GM23338 (cell line): ENCODE results near the gene SLC8A1. TPM values are rescaled to one million over a fixed set of nuclear protein-coding genes. Genes with fewer than 3 reads are reported as not detected.

Experiments
- ATAC-seq: fragments of 200-7000 bp; cut with Tn5 transposase; 3 replicates; pipeline ENCODE4 v1.9.1; 2020
- DNase-seq: peaks from one replicate; pipeline ENCODE4 v3.0.0-alpha.2; 2015; ENCODE audit warnings: low spot score
- H2AFZ ChIP-seq: fragments of 200-600 bp; sonication (generic); 2 replicates; pipeline ENCODE4 v1.8.0; 2016; ENCODE audit warnings: antibody characterized with exemption, mild to moderate bottlenecking, moderate library complexity
- H3F3A ChIP-seq: fragments of 200-600 bp; sonication (generic); replicated peaks from 2 replicates; pipeline ENCODE4 v1.8.0; 2017; ENCODE audit warnings: antibody characterized with exemption, mixed run types, low read depth
- H3K27ac ChIP-seq: fragments of 200-600 bp; sonication (generic); 2 replicates; pipeline ENCODE4 v1.6.1; 2016; ENCODE audit warnings: low read depth
- H3K27me3 ChIP-seq: fragments of 200-600 bp; sonication (generic); 2 replicates; pipeline ENCODE4 v1.8.0; 2016; ENCODE audit warnings: mild to moderate bottlenecking, mixed run types, moderate library complexity; ENCODE audit not compliant: insufficient read depth
- H3K36me3 ChIP-seq: fragments of 200-600 bp; sonication (generic); 2 replicates; pipeline ENCODE4 v1.8.0; 2016; ENCODE audit warnings: mild to moderate bottlenecking; ENCODE audit not compliant: insufficient read depth
- H3K4me1 ChIP-seq: fragments of 200-600 bp; sonication (generic); 2 replicates; pipeline ENCODE4 v1.8.0; 2016; ENCODE audit warnings: mild to moderate bottlenecking, moderate library complexity; ENCODE audit not compliant: insufficient read depth
- H3K4me2 ChIP-seq: fragments of 200-600 bp; sonication (generic); 2 replicates; pipeline ENCODE4 v1.7.1; 2017; ENCODE audit warnings: mixed run types
- H3K4me3 ChIP-seq: fragments of 200-600 bp; sonication (generic); 2 replicates; pipeline ENCODE4 v1.6.1; 2016; ENCODE audit warnings: mixed run types
- H3K79me2 ChIP-seq: fragments of 200-600 bp; sonication (generic); replicated peaks from 2 replicates; pipeline ENCODE4 v1.8.0; 2017; ENCODE audit warnings: mild to moderate bottlenecking; ENCODE audit not compliant: insufficient read depth
- H3K9me2 ChIP-seq: fragments of 200-600 bp; sonication (generic); 2 replicates; pipeline ENCODE4 v1.8.0; 2017; ENCODE audit not compliant: insufficient read depth
- H4K20me1 ChIP-seq: fragments of 200-600 bp; sonication (generic); replicated peaks from 2 replicates; pipeline ENCODE4 v1.8.0; 2017; ENCODE audit warnings: mild to moderate bottlenecking; ENCODE audit not compliant: insufficient read depth
- H3K27ac Mint-ChIP-seq: 2 replicates; pipeline ENCODE4 v1.8.0; 2020; ENCODE audit warnings: inconsistent platforms, mild to moderate bottlenecking, moderate library complexity, mixed read lengths
- H3K27me3 Mint-ChIP-seq: 3 replicates; pipeline ENCODE4 v1.8.0; 2022; ENCODE audit warnings: low read depth, mild to moderate bottlenecking, moderate library complexity, mixed read lengths, inconsistent platforms; ENCODE audit not compliant: insufficient read depth, poor library complexity
- H3K36me3 Mint-ChIP-seq: 3 replicates; pipeline ENCODE4 v1.8.0; 2021; ENCODE audit warnings: low read depth, mild to moderate bottlenecking, inconsistent platforms, moderate library complexity, mixed read lengths
- H3K4me1 Mint-ChIP-seq: 3 replicates; pipeline ENCODE4 v1.8.0; 2020; ENCODE audit warnings: mild to moderate bottlenecking, inconsistent platforms, mixed read lengths
- H3K4me3 Mint-ChIP-seq: 3 replicates; pipeline ENCODE4 v1.8.0; 2021; ENCODE audit warnings: moderate library complexity, mild to moderate bottlenecking, inconsistent platforms, mixed read lengths
- H3K9me3 Mint-ChIP-seq: 3 replicates; pipeline ENCODE4 v1.8.0; 2020; ENCODE audit warnings: moderate library complexity, mild to moderate bottlenecking, inconsistent platforms, mixed read lengths
- CREB1 ChIP-seq: fragments of 250-450 bp; sonication (Bioruptor Pico); IDR thresholded peaks from 2 replicates; pipeline ENCODE4 v1.5.0; 2020; ENCODE audit warnings: low read depth, mild to moderate bottlenecking, moderate library complexity
- EZH2 ChIP-seq: fragments of 200-600 bp; sonication (generic); IDR thresholded peaks from one replicate; pipeline ENCODE4 v1.8.0; 2017; ENCODE audit warnings: antibody characterized with exemption, mild to moderate bottlenecking, low read depth; ENCODE audit not compliant: unreplicated experiment
- EZH2phosphoT487 ChIP-seq: fragments of 200-600 bp; sonication (generic); IDR thresholded peaks from one replicate; pipeline ENCODE4 v1.8.1; 2018; ENCODE audit warnings: antibody characterized with exemption; ENCODE audit not compliant: unreplicated experiment
- JUNB ChIP-seq: IDR thresholded peaks from one replicate; pipeline ENCODE4 v1.6.1; 2016; ENCODE audit warnings: antibody characterized with exemption; ENCODE audit not compliant: unreplicated experiment
- NANOG ChIP-seq: IDR thresholded peaks from 2 replicates; pipeline ENCODE4 v1.6.1; 2016; ENCODE audit warnings: antibody characterized with exemption, borderline replicate concordance
- POLR2AphosphoS5 ChIP-seq: IDR thresholded peaks from 2 replicates; pipeline ENCODE4 v1.6.1; 2016; ENCODE audit warnings: antibody characterized with exemption, low read depth
- STAT1 ChIP-seq: IDR thresholded peaks from one replicate; pipeline ENCODE4 v1.6.1; 2016; ENCODE audit warnings: antibody characterized with exemption; ENCODE audit not compliant: unreplicated experiment
- ZNF114 ChIP-seq: fragments of 250-450 bp; sonication (Bioruptor Pico); IDR thresholded peaks from 2 replicates; pipeline ENCODE4 v1.5.0; 2020; ENCODE audit warnings: mild to moderate bottlenecking, moderate library complexity
- ZNF331 ChIP-seq: fragments of 250-450 bp; sonication (Bioruptor Pico); IDR thresholded peaks from 2 replicates; pipeline ENCODE4 v1.5.0; 2020; ENCODE audit warnings: low read depth, mild to moderate bottlenecking, moderate library complexity
- ZNF462 ChIP-seq: fragments of 250-450 bp; sonication (Bioruptor Pico); IDR thresholded peaks from 2 replicates; pipeline ENCODE4 v1.5.0; 2020; ENCODE audit warnings: mild to moderate bottlenecking, moderate library complexity
- polyA plus RNA-seq: library from polyadenylated mRNA; unstranded; fragments of >200 nt; fragmentation: Nextera tagmentation; extraction: Ambion mirVana; gene quantifications from 2 replicates; pipeline ENCODE4 v1.2.1, GENCODE V29; 2016
- total RNA-seq: library from RNA; depleted of rRNA; stranded (reverse); fragments of >200 nt; shearing (Covaris generic); gene quantifications from 2 replicates; pipeline ENCODE4 v1.2.3, GENCODE V29; 2014
- TF ChIP-seq, protein P1 (sequence below), 2 experiments: fragments of 200-600 bp in 1 of 2; sonication (generic) in 1 of 2; conservative IDR thresholded peaks; 2 replicates each; pipeline versions ENCODE4 v1.5.1 to v1.6.1; 2016 to 2017; ENCODE audit warnings: antibody characterized with exemption in 2 of 2, low read depth in 2 of 2, mild to moderate bottlenecking in 2 of 2, moderate library complexity in 1 of 2
- TF ChIP-seq, protein P2 (sequence below): IDR thresholded peaks from 2 replicates; pipeline ENCODE4 v1.6.1; 2016; ENCODE audit warnings: antibody characterized with exemption
- TF ChIP-seq, protein P3 (sequence below): IDR thresholded peaks from one replicate; pipeline ENCODE4 v1.6.1; 2018; ENCODE audit warnings: antibody characterized with exemption; ENCODE audit not compliant: unreplicated experiment

The SLC8A1 gene
- total and polyA plus RNA-seq, 2 experiments from 2014 or later, result 2.5 to 3.3 TPM

DNA sequence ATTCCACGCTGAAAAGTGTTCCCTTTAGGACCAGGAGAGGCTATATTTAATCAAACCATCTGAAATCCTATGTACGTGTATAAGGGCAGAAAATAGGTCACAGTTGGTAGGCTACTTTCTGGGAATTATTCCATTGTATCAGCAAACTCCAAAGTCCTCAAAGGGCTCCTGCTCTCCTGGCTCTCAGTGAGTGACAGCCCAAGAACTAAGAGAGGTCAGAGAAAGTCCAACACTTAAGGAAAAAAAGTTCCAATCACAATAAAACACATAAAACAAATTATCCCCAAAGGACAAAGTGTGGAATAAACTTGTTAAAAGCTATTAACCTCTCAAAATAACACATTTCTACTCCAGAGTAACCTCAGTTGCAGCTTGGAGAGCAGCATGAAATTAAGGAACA lies 183.3 kb downstream of the SLC8A1 start (continued):
- TF ChIP-seq, protein P1, sequence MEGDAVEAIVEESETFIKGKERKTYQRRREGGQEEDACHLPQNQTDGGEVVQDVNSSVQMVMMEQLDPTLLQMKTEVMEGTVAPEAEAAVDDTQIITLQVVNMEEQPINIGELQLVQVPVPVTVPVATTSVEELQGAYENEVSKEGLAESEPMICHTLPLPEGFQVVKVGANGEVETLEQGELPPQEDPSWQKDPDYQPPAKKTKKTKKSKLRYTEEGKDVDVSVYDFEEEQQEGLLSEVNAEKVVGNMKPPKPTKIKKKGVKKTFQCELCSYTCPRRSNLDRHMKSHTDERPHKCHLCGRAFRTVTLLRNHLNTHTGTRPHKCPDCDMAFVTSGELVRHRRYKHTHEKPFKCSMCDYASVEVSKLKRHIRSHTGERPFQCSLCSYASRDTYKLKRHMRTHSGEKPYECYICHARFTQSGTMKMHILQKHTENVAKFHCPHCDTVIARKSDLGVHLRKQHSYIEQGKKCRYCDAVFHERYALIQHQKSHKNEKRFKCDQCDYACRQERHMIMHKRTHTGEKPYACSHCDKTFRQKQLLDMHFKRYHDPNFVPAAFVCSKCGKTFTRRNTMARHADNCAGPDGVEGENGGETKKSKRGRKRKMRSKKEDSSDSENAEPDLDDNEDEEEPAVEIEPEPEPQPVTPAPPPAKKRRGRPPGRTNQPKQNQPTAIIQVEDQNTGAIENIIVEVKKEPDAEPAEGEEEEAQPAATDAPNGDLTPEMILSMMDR (conservative IDR thresholded peaks at IDR 0.05; ENCODE audit: low read depth in 2 of 2), result no peak
- TF ChIP-seq ZNF114, result no peak

DNA sequence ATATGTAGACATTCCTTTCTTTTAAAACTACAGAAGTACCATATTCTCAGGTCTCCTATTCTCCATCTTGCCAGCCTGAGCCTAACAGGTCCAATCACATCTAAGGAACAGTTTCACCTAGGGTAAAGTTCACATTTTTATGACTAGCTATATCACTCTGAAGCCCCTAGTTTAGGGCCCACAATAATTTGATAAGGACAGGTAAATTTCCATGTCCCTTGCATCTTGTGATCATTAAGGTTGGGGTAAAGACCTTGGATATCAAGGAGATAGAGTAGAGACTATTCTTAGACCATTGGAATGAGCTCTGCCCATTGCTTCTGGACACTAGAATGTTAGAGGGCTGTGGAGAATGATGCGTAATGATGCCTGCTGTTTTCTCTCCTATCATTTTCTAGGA lies 185.7 kb downstream of the SLC8A1 start:
- H3K4me1 ChIP-seq, result peaks cover 4% of the 10 kb centered on the region; the same call in 1 of the 2 replicates
- Mint-ChIP-seq H3K27ac (no peak overlapping the region), H3K9me3 (no peaks in the 10 kb centered on the region), H3K36me3 (no peaks in the 10 kb centered on the region), H3K27me3 (no peaks in the 10 kb centered on the region), H3K4me1 (peaks cover 6% of the 10 kb centered on the region; the same call in 2 of the 3 replicates), H3K4me3 (no peak overlapping the region)
- H3K4me3 ChIP-seq, result no peak overlapping the region
- ATAC-seq (no peak), DNase-seq (no peak)
- no peak overlapping the region for H2AFZ ChIP-seq
- H3K27ac ChIP-seq, result no peak overlapping the region
- no peak overlapping the region for H3K4me2 ChIP-seq
- peaks cover 10% of the 10 kb centered on the region; the same call in 1 of the 2 replicates for H3K9me2 ChIP-seq
- H3K27me3 ChIP-seq, result no peaks in the 10 kb centered on the region
- H3F3A ChIP-seq, result no peaks in the 10 kb centered on the region
- no peaks in the 10 kb centered on the region for H3K36me3 ChIP-seq
- H4K20me1 ChIP-seq, result no peaks in the 10 kb centered on the region
- H3K79me2 ChIP-seq, result no peaks in the 10 kb centered on the region
- no peak for TF ChIP-seq POLR2AphosphoS5
- no peak for TF ChIP-seq STAT1
- TF ChIP-seq JUNB, result no peak
- no peak for TF ChIP-seq NANOG
- TF ChIP-seq CREB1 (CRISPR knock-in tag), result no peak
- no peak for TF ChIP-seq EZH2phosphoT487
- TF ChIP-seq, protein P2, sequence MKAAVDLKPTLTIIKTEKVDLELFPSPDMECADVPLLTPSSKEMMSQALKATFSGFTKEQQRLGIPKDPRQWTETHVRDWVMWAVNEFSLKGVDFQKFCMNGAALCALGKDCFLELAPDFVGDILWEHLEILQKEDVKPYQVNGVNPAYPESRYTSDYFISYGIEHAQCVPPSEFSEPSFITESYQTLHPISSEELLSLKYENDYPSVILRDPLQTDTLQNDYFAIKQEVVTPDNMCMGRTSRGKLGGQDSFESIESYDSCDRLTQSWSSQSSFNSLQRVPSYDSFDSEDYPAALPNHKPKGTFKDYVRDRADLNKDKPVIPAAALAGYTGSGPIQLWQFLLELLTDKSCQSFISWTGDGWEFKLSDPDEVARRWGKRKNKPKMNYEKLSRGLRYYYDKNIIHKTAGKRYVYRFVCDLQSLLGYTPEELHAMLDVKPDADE, result no peak
- TF ChIP-seq ZNF331 (CRISPR knock-in tag), result no peak
- TF ChIP-seq ZNF114, result no peak
- TF ChIP-seq EZH2, result no peak
- no peak for TF ChIP-seq ZNF462 (CRISPR knock-in tag)
- TF ChIP-seq, protein P3, sequence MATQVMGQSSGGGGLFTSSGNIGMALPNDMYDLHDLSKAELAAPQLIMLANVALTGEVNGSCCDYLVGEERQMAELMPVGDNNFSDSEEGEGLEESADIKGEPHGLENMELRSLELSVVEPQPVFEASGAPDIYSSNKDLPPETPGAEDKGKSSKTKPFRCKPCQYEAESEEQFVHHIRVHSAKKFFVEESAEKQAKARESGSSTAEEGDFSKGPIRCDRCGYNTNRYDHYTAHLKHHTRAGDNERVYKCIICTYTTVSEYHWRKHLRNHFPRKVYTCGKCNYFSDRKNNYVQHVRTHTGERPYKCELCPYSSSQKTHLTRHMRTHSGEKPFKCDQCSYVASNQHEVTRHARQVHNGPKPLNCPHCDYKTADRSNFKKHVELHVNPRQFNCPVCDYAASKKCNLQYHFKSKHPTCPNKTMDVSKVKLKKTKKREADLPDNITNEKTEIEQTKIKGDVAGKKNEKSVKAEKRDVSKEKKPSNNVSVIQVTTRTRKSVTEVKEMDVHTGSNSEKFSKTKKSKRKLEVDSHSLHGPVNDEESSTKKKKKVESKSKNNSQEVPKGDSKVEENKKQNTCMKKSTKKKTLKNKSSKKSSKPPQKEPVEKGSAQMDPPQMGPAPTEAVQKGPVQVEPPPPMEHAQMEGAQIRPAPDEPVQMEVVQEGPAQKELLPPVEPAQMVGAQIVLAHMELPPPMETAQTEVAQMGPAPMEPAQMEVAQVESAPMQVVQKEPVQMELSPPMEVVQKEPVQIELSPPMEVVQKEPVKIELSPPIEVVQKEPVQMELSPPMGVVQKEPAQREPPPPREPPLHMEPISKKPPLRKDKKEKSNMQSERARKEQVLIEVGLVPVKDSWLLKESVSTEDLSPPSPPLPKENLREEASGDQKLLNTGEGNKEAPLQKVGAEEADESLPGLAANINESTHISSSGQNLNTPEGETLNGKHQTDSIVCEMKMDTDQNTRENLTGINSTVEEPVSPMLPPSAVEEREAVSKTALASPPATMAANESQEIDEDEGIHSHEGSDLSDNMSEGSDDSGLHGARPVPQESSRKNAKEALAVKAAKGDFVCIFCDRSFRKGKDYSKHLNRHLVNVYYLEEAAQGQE, result no peak
